ENCODE measurements around the gene IFIT5.
"Not testable (repeated sequence)": the region's sequence is repeated elsewhere in the genome, so short reads cannot be mapped to it uniquely, and the experiment has no call there.

IFIT5 gene

DNA sequence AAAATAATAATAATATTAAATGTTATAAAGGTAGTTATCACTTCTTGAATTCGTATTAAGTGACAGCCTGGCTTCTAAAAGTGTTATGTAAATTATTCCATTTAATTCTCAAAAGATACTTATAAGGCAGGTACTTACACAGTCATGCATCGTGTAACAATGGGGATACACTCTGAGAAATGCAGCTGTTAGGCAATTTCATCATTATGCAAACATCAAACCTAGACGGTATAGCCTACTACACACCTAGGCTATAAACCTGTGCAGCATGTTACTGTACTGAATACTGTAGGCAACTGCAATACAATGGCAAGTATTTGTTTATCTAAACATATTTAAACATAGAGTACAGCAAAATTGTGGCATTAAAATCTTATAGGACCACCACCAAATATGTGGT, 20.5 kb upstream of the IFIT5 start:
- no peak for DNase-seq (ENCODE audit: low spot score)

DNA sequence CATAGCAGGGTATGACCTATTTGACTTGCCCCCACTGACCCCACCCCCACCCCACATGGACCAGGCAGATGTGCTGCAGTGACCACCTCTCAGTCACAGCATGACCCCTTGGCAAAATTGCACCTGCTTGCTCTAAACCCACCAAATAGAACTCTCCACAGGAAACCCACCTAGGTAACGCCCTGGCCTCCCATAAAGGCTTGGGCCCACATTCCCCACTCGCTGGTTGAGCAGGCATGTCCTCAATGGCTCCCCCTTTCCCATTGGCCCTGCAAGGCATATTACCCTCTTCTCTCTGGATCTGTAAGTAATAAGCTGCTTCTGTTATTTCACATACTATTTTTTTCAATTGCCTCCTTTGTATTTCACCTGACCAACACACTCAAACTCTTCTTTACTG, 19.2 kb upstream of the IFIT5 start:
- no peak for DNase-seq (ENCODE audit: low spot score)

DNA sequence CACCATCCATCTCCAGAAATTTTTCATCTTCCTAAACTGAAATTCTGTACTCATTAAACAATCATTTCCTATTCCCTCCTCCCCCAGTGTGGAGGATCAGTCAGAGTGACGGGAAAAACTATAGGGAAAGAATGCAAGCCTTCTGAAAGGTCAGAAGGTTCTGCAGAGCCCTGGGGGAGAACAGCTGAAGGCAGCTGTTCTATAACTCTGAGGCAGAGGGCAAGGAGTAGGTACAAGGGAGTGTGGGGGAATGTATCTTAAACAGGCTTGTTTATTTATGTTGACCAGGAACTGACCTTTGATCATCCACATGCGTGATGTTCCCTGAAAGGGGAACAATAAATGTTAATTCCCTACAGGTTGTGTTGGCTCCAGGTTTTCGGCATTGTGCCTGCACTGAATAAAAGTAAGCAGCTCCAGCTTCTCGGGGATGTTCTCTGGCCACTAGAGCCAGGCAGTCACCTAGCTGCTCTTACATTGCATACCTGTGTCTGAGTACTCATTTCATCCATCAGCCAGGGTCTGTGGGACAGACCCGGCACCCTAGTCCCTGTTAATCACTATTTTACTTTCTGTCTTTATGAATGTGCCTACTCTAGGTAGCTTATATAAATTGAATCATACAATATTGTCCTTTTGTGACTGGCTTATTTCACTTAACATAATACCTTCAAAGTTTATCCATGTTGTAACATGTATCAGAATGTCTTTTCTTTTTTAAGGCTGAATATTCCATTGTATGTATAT, 16.2 kb upstream of the IFIT5 start:
- DNase-seq (ENCODE audit: low spot score), result no peak

DNA sequence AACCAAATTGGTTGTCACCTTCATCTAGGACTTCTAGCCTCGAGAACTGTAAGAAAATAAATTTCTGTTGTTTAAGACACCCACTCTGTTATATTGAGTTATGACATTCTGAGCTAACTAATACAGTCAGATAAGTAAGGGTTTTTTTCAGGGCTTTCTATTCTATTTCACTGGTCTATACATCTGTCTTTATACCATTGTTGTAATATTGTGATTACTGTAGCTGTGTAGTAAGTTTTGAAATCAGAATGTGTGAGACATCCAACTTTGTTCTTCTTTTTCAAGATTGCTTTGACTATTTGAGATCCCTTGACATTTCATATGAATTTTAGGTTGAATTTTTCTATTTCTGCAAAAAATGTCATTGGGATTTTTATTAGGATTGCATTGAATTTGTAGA, 14.4 kb upstream of the IFIT5 start:
- no peak for DNase-seq (ENCODE audit: low spot score)

DNA sequence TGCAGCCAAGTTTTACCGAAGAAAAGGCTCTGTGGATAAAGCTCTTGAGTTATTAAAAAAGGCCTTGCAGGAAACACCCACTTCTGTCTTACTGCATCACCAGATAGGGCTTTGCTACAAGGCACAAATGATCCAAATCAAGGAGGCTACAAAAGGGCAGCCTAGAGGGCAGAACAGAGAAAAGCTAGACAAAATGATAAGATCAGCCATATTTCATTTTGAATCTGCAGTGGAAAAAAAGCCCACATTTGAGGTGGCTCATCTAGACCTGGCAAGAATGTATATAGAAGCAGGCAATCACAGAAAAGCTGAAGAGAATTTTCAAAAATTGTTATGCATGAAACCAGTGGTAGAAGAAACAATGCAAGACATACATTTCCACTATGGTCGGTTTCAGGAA, 11.3 kb upstream of the IFIT5 start:
- DNase-seq (ENCODE audit: low spot score), result no peak

DNA sequence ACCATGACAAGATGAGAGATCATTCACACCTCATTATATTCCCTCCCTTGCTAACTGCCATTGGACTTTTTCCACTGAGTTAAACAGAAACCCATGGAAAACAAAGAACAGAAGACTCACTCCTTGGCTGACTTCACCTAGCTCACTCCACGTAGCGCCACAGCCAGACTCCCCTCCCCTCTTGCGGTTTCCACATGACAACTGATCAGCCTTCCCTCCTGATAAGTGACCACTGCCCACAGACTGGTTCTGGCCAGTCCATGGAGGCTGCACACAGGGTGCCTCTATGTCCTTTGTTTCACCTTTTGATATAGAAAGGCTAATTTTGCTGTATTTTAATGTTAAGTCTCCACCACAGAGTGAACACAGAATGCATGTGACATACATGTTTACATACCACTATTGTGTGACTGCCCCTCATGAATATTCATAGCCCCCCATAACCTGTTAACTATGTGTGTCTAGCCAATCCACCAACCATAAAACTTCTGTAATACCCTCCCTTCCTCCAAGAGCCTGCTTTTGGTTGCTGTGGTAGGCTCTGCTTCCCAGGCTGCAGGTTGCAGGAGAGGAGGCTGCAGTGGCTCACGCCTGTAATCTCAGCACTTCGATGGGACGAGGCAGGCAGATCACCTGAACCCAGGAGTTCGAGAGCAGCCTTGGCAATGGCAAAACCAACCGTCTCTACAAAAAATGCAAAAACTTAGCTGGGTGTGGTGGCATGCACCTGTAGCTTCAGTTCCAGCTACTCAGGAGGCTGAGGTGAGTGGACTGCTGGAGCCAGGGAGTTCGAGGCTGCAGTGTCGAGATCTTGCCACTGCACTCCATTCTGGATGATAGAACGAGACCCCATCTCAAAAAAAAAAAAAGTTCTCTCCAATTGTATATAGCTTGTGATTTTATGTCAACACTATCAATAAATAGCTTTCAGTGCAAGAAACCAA, 10.0 kb upstream of the IFIT5 start:
- no peak for DNase-seq (ENCODE audit: low spot score)

DNA sequence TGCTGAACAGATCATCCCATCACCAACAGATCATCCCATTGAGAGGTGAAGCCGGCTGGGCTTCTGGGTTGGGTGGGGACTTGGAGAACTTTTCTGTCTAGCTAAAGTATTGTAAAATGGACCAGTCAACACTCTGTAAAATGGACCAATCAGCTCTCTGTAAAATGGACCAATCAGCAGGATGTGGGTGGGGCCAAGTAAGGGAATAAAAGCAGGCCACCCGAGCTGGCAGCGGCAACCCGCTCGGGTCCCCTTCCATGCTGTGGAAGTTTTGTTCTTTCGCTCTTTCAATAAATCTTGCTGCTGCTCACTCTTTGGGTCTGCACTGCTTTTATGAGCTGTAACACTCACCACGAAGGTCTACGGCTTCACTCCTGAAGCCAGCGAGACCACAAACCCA, 8.2 kb upstream of the IFIT5 start:
- DNase-seq (ENCODE audit: low spot score), result not testable (repeated sequence)

DNA sequence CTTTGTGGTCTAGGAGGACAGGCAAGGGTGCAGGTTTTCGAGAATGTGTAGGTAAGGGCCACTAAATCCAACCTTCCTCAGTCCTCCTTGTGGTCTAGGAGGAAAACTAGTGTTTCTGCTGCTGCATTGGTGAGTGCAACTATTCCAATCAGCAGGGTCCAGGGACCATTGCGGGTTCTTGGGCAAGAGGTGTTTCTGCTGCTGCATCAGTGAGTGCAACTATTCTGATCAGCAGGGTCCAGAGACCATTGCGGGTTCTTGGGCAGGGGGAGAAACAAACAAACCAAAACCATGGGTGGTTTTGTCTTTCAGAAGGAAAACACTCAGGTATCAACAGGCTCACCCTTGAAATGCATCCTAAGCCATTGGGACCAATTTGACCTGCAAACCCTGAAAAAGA, 6.6 kb upstream of the IFIT5 start:
- DNase-seq (ENCODE audit: low spot score), result not testable (repeated sequence)

DNA sequence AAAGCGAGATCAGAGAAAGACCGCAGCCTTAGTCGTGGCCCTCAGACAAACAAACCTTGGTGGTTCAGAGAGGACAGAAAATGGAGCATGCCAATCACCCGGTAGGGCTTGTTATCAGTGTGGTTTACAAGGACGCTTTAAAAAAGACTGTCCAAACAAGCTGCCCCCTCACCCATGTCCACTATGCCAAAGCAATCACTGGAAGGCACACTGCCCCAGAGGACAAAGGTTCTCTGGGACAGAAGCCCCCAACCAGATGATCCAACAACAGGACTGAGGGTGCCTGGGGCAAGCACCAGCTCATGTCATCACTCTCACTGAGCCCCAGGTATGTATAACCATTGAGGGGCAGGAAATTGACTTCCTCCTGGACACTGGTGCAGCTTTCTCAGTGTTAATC, 5.1 kb upstream of the IFIT5 start:
- not testable (repeated sequence) for DNase-seq (ENCODE audit: low spot score)

DNA sequence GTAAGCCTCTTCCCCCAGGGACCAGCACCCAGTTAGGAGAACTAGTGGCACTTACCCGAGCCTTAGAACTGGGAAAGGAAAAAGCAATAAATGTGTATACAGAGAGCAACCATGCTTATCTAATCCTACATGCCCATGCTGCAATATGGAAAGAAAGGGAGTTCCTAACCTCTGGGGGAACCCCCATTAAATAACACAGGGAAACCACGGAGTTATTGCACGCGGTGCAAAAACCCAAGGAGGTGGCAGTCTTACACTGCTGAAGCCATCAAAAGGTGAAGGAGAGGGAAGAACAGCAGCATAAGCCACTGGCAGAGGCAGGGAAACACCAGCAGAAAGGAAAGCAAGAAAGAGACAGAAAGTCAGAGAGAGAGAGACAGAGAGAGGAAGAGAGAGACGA, 3.8 kb upstream of the IFIT5 start:
- DNase-seq (ENCODE audit: low spot score), result not testable (repeated sequence)

DNA sequence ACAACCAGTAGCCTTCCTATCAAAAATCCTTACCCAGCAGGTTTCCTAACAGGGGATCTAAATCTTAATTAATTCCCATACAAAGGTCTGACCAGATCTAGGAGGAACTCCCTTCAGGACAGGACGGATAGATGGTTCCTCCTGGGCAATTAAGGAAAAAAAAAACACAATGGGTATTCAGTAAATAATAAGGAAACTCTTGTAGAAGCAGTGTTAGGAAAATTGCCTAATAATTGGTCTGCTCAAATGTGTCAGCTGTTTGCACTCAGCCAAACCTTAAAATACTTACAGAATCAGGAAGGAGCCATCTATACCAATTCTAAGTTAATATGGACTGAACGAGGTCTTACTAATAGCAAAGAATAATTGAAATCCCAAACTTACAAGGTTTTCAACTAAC, 3.2 kb upstream of the IFIT5 start:
- not testable (repeated sequence) for DNase-seq (ENCODE audit: low spot score)

DNA sequence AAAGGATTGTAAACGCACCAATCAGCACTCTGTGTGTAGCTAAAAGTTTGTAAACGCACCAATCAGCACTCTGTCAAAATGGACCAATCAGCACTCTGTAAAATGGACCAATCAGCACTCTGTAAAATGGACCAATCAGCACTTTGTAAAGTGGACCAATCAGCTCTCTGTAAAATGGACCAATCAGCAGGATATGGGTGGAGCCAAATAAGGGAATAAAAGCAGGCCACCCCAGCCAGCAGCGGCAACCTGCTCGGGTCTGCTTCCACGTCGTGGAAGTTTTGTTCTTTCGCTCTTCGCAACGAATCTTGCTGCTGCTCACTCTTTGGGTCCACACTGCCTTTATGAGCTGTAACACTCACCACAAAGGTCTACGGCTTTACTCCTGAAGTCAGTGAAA, 2.1 kb upstream of the IFIT5 start:
- peak; percentile 37 for DNase-seq (ENCODE audit: low spot score)

DNA sequence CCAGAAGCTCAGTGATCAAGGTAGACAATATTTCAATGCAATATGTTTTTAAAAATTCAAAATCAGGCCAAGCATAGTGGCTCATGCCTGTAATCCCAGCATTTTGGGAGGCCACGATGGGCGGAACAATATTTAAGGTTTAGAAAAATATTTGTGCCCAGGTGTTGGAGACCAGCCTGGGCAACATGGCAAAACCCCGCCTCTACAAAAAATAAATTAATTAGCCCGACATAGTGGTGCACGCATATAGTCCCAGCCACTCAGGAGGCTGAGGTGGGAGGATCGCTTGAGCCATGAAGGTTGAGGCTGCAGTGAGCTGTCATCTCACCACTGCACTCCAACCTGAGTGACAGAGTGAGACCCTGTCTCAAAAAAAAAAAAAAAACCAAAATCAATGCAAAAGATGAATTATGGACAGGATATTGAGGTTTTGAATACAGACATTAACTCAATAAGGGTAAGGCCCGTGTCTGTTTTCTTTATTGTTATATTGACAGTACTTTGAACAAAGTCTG, 913 bp upstream of the IFIT5 start:
- DNase-seq (ENCODE audit: low spot score), result no peak

DNA sequence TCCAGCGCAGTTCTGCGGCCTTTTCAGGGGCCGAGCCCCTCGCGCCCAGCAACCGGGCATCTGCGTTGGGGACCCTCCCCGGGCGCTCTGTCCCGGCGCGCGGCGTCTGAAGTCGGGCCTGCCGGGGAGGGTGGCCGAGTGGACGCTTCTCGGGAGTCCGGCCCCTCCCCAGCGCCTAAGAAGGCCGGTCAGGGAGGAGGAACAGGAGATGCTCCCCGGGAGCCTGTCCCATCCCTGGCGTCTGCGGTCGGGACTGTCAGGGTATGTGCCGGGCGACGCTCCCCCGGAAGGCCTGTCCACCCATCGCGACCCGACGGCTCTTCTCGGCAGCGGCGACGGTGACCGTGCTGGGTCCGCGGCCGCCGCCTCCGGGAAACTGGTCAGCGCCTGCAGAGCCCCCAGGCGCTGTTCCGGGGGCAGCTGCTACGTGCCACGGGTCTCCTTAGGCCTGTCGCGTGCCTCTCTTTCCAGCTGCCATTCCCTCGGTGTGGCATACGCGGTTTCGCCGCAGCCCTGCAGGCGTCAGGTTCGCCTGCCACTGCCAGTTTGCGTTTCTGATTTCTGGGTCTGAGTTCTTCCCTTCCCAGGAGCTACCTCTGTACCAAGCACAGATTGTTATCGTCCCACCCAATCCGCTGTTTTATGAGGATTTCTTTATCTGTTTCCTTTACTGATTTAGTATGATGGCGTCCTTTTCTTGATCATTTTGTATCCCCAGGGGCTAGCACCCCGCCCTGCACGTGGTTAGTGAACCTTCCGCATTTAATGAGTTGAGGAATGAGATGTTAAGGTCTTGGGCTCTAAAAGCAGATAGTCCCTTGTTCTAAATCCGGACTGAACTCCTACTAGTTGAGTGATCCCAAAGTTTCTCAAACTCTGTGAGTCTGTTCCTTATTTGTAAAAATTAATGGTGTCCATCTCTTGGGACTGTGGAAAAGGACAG, 782 bp downstream of the IFIT5 start:
- peak; percentile 32 for DNase-seq (ENCODE audit: low spot score)

DNA sequence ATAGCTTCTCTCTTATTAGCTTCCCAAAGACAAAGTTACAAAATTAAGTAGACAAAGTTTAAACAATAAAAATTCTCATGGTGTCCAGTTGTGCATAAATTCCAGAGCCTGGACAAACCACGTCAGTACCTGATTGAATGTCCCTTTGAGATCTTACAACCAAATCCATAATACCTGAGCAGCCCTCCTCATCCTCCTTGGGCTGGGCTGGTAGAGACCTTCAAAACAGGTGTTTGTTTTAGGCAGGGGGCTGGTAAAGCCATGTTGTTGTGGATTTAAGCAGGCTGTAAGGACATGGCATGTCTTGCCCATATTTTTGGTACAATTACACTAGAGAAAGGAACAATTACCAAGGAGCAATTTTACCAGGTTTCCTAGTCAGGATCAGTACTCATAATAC, 2.1 kb downstream of the IFIT5 start:
- DNase-seq (ENCODE audit: low spot score), result no peak

DNA sequence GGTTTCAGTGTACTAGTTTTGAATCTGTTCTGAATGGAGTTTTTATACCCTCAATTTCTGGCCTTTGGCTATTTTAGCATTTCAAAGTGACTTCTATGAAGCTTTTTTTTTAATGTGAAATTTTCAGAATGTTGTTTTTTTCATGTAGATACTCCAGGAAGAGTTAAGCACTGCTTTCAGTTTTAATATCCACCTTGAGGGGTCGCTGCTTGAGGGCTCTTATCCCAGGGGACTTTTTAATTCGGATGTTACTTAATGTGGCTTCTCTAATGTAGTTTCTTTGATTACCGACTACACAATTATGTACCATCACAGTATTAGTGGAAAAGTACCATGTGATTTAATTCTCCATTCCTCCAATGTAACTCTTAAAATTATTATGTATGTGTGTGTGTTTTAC, 5.2 kb downstream of the IFIT5 start:
- peak; percentile 27 for DNase-seq (ENCODE audit: low spot score)

DNA sequence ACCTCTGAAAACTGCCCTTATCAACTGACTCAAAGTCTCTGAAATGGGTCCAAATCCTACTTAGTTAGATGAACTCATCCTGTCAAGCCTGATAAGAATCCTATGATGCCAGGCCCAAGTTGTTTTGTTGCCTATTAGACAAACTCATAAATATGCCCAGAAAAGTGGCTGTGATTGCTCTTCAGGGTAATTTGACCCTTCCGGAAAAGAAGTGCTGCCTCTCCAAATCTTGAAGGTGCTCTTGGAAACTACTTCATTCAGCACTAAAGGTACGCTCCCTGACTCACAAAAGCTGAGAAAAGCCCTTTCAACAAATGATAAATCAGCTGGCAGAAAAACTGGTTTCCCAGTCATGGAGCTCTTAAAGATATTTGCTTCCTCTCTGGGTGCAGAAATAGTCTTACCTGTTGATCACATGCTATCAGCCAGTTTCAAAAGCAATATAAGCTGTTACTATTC, 6.7 kb downstream of the IFIT5 start:
- no peak for DNase-seq (ENCODE audit: low spot score)

DNA sequence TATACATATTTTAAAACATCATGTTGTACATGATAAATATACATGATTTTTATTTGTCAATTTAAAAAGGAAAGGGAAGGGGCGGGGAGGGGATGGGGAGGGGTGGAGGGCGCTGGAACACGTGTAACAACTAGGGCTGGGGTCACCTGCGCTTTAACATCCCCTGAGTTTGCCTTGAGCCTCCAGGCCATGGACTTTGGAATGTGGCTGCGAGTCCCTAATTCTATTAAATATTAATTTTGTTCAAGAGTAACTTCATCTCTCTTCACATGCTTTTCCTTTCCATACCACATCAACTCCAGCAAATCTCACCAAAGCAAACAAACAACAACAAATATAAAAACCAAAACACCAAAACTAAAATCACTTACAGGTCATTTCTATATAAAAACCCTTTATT, 10.6 kb downstream of the IFIT5 start:
- DNase-seq (ENCODE audit: low spot score), result no peak

DNA sequence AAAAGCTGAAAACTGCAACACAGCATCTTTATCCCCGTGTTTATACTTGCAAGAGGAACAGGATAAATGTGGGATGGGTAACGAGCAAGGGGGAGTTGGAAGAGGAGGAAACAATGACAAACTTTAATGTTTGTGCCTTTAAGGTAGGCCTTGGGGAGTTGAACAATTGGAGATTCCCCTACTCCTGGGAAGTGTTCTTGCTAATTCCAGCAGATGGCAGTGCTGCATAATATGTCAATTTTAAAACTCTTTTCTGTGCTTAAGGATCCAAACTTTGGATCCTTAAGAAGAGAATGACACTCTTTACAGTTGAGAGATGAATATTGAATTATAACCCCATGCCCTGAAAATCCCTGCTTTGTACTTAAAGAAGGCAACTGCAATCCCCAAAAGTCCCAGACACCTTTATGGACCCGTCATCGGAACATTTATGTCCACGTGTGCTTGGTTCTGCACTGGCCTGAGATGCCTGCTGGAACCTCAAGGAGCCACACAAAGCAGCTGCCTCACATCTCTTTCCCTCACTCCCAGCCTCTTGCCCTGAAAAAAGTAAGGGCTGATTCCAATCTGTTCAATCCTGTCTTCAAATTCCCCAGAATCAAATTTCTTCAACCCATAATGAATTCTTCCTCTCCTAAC, 12.0 kb downstream of the IFIT5 start:
- DNase-seq (ENCODE audit: low spot score), result peak; percentile 41

DNA sequence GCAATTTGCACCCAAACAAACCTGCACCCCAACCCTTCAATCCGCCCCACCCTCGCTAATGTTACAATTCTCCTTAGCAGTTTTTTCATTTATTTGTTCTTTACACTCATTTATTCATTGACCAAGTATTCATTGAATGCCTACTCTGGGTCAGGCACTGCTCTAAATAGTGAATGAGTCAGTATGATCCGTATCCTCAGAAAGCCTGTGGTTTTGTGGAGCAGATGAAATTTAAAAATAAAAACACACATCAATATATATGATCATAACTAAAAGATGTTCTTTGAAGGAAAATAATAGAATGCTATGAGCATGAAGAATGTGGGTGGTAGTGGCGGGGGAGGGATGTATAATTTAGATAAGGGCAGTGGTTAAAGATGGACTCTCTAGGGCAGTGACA, 13.3 kb downstream of the IFIT5 start:
- no peak for DNase-seq (ENCODE audit: low spot score)

DNA sequence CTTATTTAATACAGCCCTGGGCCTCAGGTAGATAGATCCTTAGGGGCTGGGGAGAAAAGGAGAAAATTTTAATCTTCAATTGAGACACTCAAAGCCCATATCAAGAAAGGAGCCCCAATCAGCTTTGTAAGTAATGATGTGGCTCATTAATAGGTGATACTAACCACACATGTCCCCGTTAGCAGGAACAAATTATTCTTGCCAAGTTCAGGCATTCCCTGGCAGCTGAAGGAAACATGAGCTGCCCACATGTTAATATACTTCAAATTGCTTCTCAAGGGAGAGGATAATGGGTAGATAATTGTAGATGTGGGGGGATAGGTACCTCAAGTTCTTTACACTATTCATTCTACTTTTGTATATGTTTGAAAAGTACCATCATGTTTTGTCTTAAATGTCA, 14.5 kb downstream of the IFIT5 start:
- DNase-seq (ENCODE audit: low spot score), result no peak

Measured in CD4-positive, alpha-beta T cell treated with Interleukin-15 for 4 hours (primary cell).